ENCODE results near the gene GDPD5.

DNA sequence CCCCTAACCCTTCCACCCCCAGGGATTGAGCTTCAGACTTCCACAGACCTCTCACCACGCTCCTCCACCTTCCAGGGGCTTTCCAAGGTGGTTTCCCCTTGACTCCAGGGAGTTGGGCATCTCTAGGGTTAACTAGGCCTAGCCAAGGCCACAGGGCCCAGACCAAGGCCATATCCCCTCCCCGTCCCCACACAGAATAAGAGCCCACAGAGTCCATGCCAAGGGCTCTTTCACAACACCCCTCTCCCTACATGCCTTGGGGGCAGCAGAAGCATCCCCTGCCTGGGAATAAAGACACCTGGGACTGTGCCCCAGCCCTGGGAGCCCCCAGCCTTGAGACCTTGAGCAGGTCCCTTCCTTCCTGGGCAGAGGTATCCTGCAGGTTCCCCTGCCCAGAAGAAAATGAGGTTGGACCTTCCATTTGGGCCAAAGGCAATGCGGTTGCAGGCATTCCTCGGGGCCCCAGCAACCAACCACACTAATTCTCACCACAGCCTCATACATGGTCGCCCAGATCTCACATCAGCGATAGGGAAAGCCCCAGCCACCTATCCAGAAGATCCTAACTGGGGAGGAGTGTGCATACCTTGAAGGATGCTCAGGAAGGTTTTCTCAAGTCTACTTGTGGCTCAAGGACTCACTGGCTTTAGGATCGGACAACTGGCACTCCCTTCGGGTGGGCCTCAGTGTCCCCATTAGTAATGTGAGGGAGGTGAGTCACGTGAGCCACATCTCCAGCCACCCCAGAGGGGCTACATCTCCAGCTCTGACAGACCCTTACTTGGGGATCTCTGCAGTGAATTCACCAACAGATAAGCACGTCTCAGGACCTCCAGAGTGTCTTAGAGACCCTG is 1.7 kb downstream of the GDPD5 start:
- TF ChIP-seq, protein P1, sequence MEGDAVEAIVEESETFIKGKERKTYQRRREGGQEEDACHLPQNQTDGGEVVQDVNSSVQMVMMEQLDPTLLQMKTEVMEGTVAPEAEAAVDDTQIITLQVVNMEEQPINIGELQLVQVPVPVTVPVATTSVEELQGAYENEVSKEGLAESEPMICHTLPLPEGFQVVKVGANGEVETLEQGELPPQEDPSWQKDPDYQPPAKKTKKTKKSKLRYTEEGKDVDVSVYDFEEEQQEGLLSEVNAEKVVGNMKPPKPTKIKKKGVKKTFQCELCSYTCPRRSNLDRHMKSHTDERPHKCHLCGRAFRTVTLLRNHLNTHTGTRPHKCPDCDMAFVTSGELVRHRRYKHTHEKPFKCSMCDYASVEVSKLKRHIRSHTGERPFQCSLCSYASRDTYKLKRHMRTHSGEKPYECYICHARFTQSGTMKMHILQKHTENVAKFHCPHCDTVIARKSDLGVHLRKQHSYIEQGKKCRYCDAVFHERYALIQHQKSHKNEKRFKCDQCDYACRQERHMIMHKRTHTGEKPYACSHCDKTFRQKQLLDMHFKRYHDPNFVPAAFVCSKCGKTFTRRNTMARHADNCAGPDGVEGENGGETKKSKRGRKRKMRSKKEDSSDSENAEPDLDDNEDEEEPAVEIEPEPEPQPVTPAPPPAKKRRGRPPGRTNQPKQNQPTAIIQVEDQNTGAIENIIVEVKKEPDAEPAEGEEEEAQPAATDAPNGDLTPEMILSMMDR (IDR thresholded peaks at IDR 0.05; ENCODE audit: low read depth, low read length, poor library complexity, severe bottlenecking), result no peak
- TF ChIP-seq EZH2phosphoT487 (IDR thresholded peaks at IDR 0.05; ENCODE audit: borderline replicate concordance, low read length), result no peak

Data from DOHH2 (cell line).